HS-27A (cell line): Measurements from ENCODE around the gene SMARCA4.
"Not testable (repeated sequence)": the region's sequence is repeated elsewhere in the genome, so short reads cannot be mapped to it uniquely, and the experiment has no call there.

Source experiments
- DNase-seq: peaks from one replicate; pipeline ENCODE4 v3.0.0-alpha.2; 2012; ENCODE audit warnings: low read depth, missing footprints

SMARCA4 gene

DNA sequence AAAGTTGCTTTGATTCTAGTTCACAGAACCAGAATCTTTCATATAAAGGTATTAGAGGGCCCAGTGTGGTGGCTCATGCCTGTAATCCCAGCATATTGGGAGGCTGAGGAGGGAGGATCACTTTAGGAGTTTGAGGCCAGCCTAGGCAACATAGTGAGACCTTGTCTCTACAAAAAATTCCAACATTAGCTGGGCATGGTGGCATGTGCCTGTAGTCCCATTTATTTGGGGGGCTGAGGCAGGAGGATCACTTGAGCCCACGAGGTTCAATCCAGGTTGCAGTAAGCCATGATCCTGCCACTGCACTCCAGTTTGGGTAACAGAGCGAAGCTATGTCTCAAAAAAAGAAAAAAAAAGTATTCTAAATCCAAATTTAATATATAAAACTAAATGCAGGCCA, 137.5 kb downstream of the SMARCA4 start:
- DNase-seq = no peak

GRCh38 chr19:11098861-11099260, 138.0 kb downstream of the SMARCA4 start:
- DNase-seq = no peak

DNA sequence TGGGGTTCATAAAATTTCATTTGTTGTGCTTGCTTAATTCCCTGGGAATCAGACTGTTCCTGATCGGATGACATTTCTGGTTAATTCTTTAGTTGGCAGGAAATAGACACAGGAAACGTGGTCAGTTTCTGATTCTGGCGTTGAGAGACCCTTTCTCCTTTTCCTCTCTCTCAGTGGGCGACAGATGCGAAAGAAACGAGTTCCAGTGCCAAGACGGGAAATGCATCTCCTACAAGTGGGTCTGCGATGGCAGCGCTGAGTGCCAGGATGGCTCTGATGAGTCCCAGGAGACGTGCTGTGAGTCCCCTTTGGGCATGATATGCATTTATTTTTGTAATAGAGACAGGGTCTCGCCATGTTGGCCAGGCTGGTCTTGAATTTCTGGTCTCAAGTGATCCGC, 139.2 kb downstream of the SMARCA4 start:
- DNase-seq = no peak

GRCh38 chr19:11101057-11101456, 140.2 kb downstream of the SMARCA4 start:
- no peak for DNase-seq

DNA sequence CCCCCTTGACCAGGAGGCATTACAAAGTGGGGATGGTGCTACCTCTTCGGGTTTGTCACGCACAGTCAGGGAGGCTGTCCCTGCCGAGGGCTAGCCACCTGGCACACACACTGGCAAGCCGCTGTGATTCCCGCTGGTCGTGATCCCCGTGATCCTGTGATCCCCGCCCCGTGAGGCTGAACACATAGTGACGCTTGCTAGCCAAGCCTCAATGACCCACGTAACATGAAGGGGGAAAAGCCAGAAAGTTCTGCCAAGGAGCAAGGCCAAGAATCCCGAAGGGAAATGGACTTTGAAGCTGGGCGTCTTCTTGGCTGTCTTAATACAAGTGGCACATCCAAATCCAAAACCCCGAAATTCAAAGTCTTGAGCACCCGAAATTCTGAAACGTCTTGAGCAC, 142.1 kb downstream of the SMARCA4 start:
- DNase-seq = no peak

- not testable (repeated sequence) for DNase-seq
Observed at GRCh38 chr19:11103667-11104066, 142.8 kb downstream of the SMARCA4 start.

GRCh38 chr19:11105014-11105636, 144.3 kb downstream of the SMARCA4 start:
- no peak for DNase-seq

- no peak for DNase-seq
Observed at GRCh38 chr19:11106477-11106876, 145.6 kb downstream of the SMARCA4 start.

- no peak for DNase-seq
Observed at GRCh38 chr19:11108746-11109145, 147.9 kb downstream of the SMARCA4 start.

DNA sequence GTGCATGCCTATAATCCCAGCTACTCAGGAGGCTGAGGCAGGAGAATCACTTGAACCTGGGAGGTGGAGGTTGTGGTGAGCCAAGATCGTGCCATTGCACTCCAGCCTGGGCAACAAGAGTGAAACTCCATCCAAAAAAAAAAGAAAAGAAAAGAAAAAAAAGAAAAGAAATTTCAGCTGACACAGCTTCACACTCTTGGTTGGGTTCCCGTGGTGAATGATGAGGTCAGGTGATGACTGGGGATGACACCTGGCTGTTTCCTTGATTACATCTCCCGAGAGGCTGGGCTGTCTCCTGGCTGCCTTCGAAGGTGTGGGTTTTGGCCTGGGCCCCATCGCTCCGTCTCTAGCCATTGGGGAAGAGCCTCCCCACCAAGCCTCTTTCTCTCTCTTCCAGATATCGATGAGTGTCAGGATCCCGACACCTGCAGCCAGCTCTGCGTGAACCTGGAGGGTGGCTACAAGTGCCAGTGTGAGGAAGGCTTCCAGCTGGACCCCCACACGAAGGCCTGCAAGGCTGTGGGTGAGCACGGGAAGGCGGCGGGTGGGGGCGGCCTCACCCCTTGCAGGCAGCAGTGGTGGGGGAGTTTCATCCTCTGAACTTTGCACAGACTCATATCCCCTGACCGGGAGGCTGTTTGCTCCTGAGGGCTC, 150.4 kb downstream of the SMARCA4 start:
- no peak for DNase-seq

DNA sequence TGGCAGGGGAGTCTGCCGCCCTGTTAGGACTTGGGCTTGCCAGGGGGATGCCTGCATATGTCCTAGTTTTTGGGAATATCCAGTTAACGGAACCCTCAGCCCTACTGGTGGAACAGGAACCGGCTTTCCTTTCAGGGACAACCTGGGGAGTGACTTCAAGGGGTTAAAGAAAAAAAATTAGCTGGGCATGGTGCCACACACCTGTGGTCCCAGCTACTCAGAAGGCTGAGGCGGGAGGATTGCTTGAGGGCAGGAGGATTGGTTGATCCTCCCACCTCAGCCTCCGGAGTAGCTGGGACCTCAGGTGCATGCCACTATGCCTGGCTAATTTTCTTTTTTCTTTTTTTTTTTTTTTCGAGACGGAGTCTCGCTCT, 150.9 kb downstream of the SMARCA4 start:
- no peak for DNase-seq
